A549 treated with dexamethasone at 1 μM for 4 hours (cell line): ENCODE data around the gene IRS4. TPM values are rescaled to one million over a fixed set of nuclear protein-coding genes. Genes with fewer than 3 reads are reported as not detected.

Experiments used
- total RNA-seq: library from RNA; stranded (reverse); fragments of 200-300 nt; extraction: Qiagen RNA extraction; gene quantifications from 5 replicates; pipeline ENCODE4 v1.2.3, GENCODE V29; 2022

The IRS4 gene
- total RNA-seq: 0.01 to 0.02 TPM in 2 of 5 replicates, not detected in the others

GRCh38 chrX:108736509-108737479 lies at the start of gene IRS4:
Gene IRS4, minus strand, starts transcription at chrX:108736563.

